ENCODE data around the gene TRPC5OS.

TRPC5OS gene

GRCh38 chrX:111875881-111876280, at the start of gene TRPC5OS:
Gene TRPC5OS (plus strand): TSS chrX:111876181. CDS start chrX:111901850, 25,669 bp downstream.
- in situ Hi-C loops (cut with MboI; ENCODE audit: low sequenced_read_pairs), result no loop called here

GRCh38 chrX:111829345-111829744, 46.6 kb upstream of the TRPC5OS start:
- in situ Hi-C loops (cut with MboI; ENCODE audit: low sequenced_read_pairs), result no loop called here

GRCh38 chrX:111830571-111830970, 45.4 kb upstream of the TRPC5OS start:
- in situ Hi-C loops (cut with MboI; ENCODE audit: low sequenced_read_pairs), result no loop called here

GRCh38 chrX:111831343-111831742, 44.6 kb upstream of the TRPC5OS start:
- in situ Hi-C loops (cut with MboI; ENCODE audit: low sequenced_read_pairs), result no loop called here

- in situ Hi-C loops (cut with MboI; ENCODE audit: low sequenced_read_pairs), result no loop called here
Observed at GRCh38 chrX:111837197-111837596, 38.8 kb upstream of the TRPC5OS start.

- in situ Hi-C loops (cut with MboI; ENCODE audit: low sequenced_read_pairs), result no loop called here
Observed at GRCh38 chrX:111847491-111848133, 28.4 kb upstream of the TRPC5OS start.

- in situ Hi-C loops (cut with MboI; ENCODE audit: low sequenced_read_pairs), result no loop called here
Observed at GRCh38 chrX:111848541-111848940, 27.4 kb upstream of the TRPC5OS start.

GRCh38 chrX:111850975-111851374, 25.0 kb upstream of the TRPC5OS start:
- in situ Hi-C loops (cut with MboI; ENCODE audit: low sequenced_read_pairs), result no loop called here

- in situ Hi-C loops (cut with MboI; ENCODE audit: low sequenced_read_pairs), result no loop called here
Observed at GRCh38 chrX:111854556-111855490, 21.2 kb upstream of the TRPC5OS start.

- in situ Hi-C loops (cut with MboI; ENCODE audit: low sequenced_read_pairs), result no loop called here
Observed at GRCh38 chrX:111857534-111858060, 18.4 kb upstream of the TRPC5OS start.

GRCh38 chrX:111861605-111862004, 14.4 kb upstream of the TRPC5OS start:
- in situ Hi-C loops (cut with MboI; ENCODE audit: low sequenced_read_pairs), result no loop called here

GRCh38 chrX:111867236-111867635, 8.7 kb upstream of the TRPC5OS start:
- in situ Hi-C loops (cut with MboI; ENCODE audit: low sequenced_read_pairs), result no loop called here

GRCh38 chrX:111868726-111869638, 7.0 kb upstream of the TRPC5OS start:
- in situ Hi-C loops (cut with MboI; ENCODE audit: low sequenced_read_pairs), result no loop called here

- in situ Hi-C loops (cut with MboI; ENCODE audit: low sequenced_read_pairs), result no loop called here
Observed at GRCh38 chrX:111869639-111870034, 6.3 kb upstream of the TRPC5OS start.

GRCh38 chrX:111874241-111874640, 1.7 kb upstream of the TRPC5OS start:
- in situ Hi-C loops (cut with MboI; ENCODE audit: low sequenced_read_pairs), result no loop called here

- in situ Hi-C loops (cut with MboI; ENCODE audit: low sequenced_read_pairs), result no loop called here
Observed at GRCh38 chrX:111876646-111877045, 665 bp downstream of the TRPC5OS start.

GRCh38 chrX:111877681-111878080, 1.7 kb downstream of the TRPC5OS start:
- in situ Hi-C loops (cut with MboI; ENCODE audit: low sequenced_read_pairs), result no loop called here

- in situ Hi-C loops (cut with MboI; ENCODE audit: low sequenced_read_pairs), result no loop called here
Observed at GRCh38 chrX:111880735-111881134, 4.8 kb downstream of the TRPC5OS start.

- in situ Hi-C loops (cut with MboI; ENCODE audit: low sequenced_read_pairs), result no loop called here
Observed at GRCh38 chrX:111881715-111882114, 5.7 kb downstream of the TRPC5OS start.

GRCh38 chrX:111886678-111887077, 10.7 kb downstream of the TRPC5OS start:
- in situ Hi-C loops (cut with MboI; ENCODE audit: low sequenced_read_pairs), result no loop called here

GRCh38 chrX:111888600-111888999, 12.6 kb downstream of the TRPC5OS start:
- in situ Hi-C loops (cut with MboI; ENCODE audit: low sequenced_read_pairs), result no loop called here

All from hTERT RPE-1 (cell line).